SHP77 treated with DMSO at 0.1 percent for 48 hours (cell line): Measurements from ENCODE around the gene TMC8.

ENCODE experiments used
- DNase-seq: peaks from one replicate; lab custom pipeline; 2025; lab: John Stamatoyannopoulos, UW

Gene TMC8

GRCh38 chr17:78183916-78184315 lies 53.3 kb downstream of the TMC8 start:
- no peak for DNase-seq

- no peak for DNase-seq
Measured at GRCh38 chr17:78184351-78184750, 53.8 kb downstream of the TMC8 start.

GRCh38 chr17:78184868-78185267 lies 54.3 kb downstream of the TMC8 start:
- no peak for DNase-seq

- DNase-seq = no peak
Measured at GRCh38 chr17:78185981-78186691, 55.6 kb downstream of the TMC8 start.

- peak; percentile 93 for DNase-seq
Measured at GRCh38 chr17:78186692-78187595, 56.4 kb downstream of the TMC8 start, which contains the start of the genes AFMID and TK1. Gene AFMID, plus strand, starts transcription at chr17:78187362. Its CDS starts 9 bp downstream, at chr17:78187371. Gene TK1, minus strand, starts transcription at chr17:78187052. Its CDS starts 58 bp downstream, at chr17:78186994.
